NCI-H345 treated with DMSO at 0.1 percent for 48 hours (cell line): Measurements from ENCODE around the gene HLA-DQA1.
"Not testable (repeated sequence)": the region's sequence is repeated elsewhere in the genome, so short reads cannot be mapped to it uniquely, and the experiment has no call there.

Source experiments
- DNase-seq: peaks from one replicate; lab custom pipeline; 2025; ENCODE audit not compliant: unreplicated experiment; lab: John Stamatoyannopoulos, UW

Gene HLA-DQA1

GRCh38 chr6:32637219-32637880 lies at the start of gene HLA-DQA1:
TSS of gene HLA-DQA1 (plus strand) at chr6:32637406. CDS start at chr6:32637459, 53 bp downstream.
- no peak for DNase-seq

GRCh38 chr6:32588156-32588555 lies 49.0 kb upstream of the HLA-DQA1 start:
- no peak for DNase-seq

GRCh38 chr6:32589596-32590449 lies 47.4 kb upstream of the HLA-DQA1 start, which contains the start of gene HLA-DRB1:
TSS of gene HLA-DRB1 (minus strand) at chr6:32589848. CDS start at chr6:32589742, 106 bp downstream.
- DNase-seq = no peak

- DNase-seq = not testable (repeated sequence)
Measured at GRCh38 chr6:32590713-32591112, 46.5 kb upstream of the HLA-DQA1 start.

- no peak for DNase-seq
Measured at GRCh38 chr6:32597024-32597423, 40.2 kb upstream of the HLA-DQA1 start.

- DNase-seq = no peak
Measured at GRCh38 chr6:32602383-32602782, 34.8 kb upstream of the HLA-DQA1 start.

- no peak for DNase-seq
Measured at GRCh38 chr6:32603222-32603621, 34.0 kb upstream of the HLA-DQA1 start.

- no peak for DNase-seq
Measured at GRCh38 chr6:32603888-32604287, 33.3 kb upstream of the HLA-DQA1 start.

- DNase-seq = no peak
Measured at GRCh38 chr6:32604434-32604877, 32.8 kb upstream of the HLA-DQA1 start.

- DNase-seq = no peak
Measured at GRCh38 chr6:32607263-32607987, 29.8 kb upstream of the HLA-DQA1 start.

- DNase-seq = no peak
Measured at GRCh38 chr6:32607988-32608298, 29.3 kb upstream of the HLA-DQA1 start.

GRCh38 chr6:32608362-32608761 lies 28.8 kb upstream of the HLA-DQA1 start:
- no peak for DNase-seq

GRCh38 chr6:32609391-32609730 lies 27.8 kb upstream of the HLA-DQA1 start:
- DNase-seq = no peak

- DNase-seq = no peak
Measured at GRCh38 chr6:32609731-32610640, 27.2 kb upstream of the HLA-DQA1 start.

- DNase-seq = no peak
Measured at GRCh38 chr6:32610682-32611296, 26.4 kb upstream of the HLA-DQA1 start.

- no peak for DNase-seq
Measured at GRCh38 chr6:32613475-32613874, 23.7 kb upstream of the HLA-DQA1 start.

- DNase-seq = no peak
Measured at GRCh38 chr6:32614366-32615081, 22.7 kb upstream of the HLA-DQA1 start.

- DNase-seq = no peak
Measured at GRCh38 chr6:32615885-32616532, 21.2 kb upstream of the HLA-DQA1 start.

GRCh38 chr6:32617751-32618150 lies 19.5 kb upstream of the HLA-DQA1 start:
- no peak for DNase-seq
